ENCODE results near the gene CPE. TPM values are rescaled to one million over a fixed set of nuclear protein-coding genes. Genes with fewer than 3 reads are reported as not detected.

Gene CPE
- total RNA-seq, 1 donor from 2014 or later: 10.7 TPM

GRCh38 chr4:165508372-165509120 is 129.7 kb downstream of the CPE start:
- Histone ChIP-seq H3K27me3 (ENCODE audit: control insufficient read depth, insufficient read depth, low read length) (no peaks in the 10 kb centered on the region), H3K4me3 (ENCODE audit: low read depth, low read length) (no peak overlapping the region), H3K36me3 (ENCODE audit: control insufficient read depth, insufficient read depth, low read length) (no peaks in the 10 kb centered on the region)
- DNase-seq (ENCODE audit: low read depth): no peak
- no peak for TF ChIP-seq CTCF (IDR thresholded peaks at IDR 0.05; ENCODE audit: insufficient read depth, low read length, poor library complexity, severe bottlenecking)

- no peak for TF ChIP-seq CTCF (IDR thresholded peaks at IDR 0.05; ENCODE audit: insufficient read depth, low read length, poor library complexity, severe bottlenecking)
- H3K27me3 ChIP-seq (ENCODE audit: control insufficient read depth, insufficient read depth, low read length): no peaks in the 10 kb centered on the region
- H3K4me3 ChIP-seq (ENCODE audit: low read depth, low read length): no peak overlapping the region
- H3K36me3 ChIP-seq (ENCODE audit: control insufficient read depth, insufficient read depth, low read length): no peaks in the 10 kb centered on the region
- DNase-seq (ENCODE audit: low read depth): no peak
These were observed 133.6 kb downstream of the CPE start for GRCh38 chr4:165512424-165512823.

- no peak for TF ChIP-seq CTCF (IDR thresholded peaks at IDR 0.05; ENCODE audit: insufficient read depth, low read length, poor library complexity, severe bottlenecking)
- DNase-seq (ENCODE audit: low read depth): no peak
- no peak overlapping the region for H3K4me3 ChIP-seq (ENCODE audit: low read depth, low read length)
- H3K36me3 ChIP-seq (ENCODE audit: control insufficient read depth, insufficient read depth, low read length): no peaks in the 10 kb centered on the region
- H3K27me3 ChIP-seq (ENCODE audit: control insufficient read depth, insufficient read depth, low read length): no peaks in the 10 kb centered on the region
These were observed 135.9 kb downstream of the CPE start for GRCh38 chr4:165514739-165515138.

- Histone ChIP-seq H3K27me3 (ENCODE audit: control insufficient read depth, insufficient read depth, low read length) (no peaks in the 10 kb centered on the region), H3K4me3 (ENCODE audit: low read depth, low read length) (no peak overlapping the region), H3K36me3 (ENCODE audit: control insufficient read depth, insufficient read depth, low read length) (no peaks in the 10 kb centered on the region)
- no peak for TF ChIP-seq CTCF (IDR thresholded peaks at IDR 0.05; ENCODE audit: insufficient read depth, low read length, poor library complexity, severe bottlenecking)
- no peak for DNase-seq (ENCODE audit: low read depth)
These were observed 136.4 kb downstream of the CPE start for GRCh38 chr4:165515201-165515600.

GRCh38 chr4:165516281-165516833 is 137.5 kb downstream of the CPE start:
- Histone ChIP-seq H3K27me3 (ENCODE audit: control insufficient read depth, insufficient read depth, low read length) (no peaks in the 10 kb centered on the region), H3K4me3 (ENCODE audit: low read depth, low read length) (no peak overlapping the region)
- DNase-seq (ENCODE audit: low read depth): no peak

More at GRCh38 chr4:165516281-165516833, 137.5 kb downstream of the CPE start:
- TF ChIP-seq CTCF (IDR thresholded peaks at IDR 0.05; ENCODE audit: insufficient read depth, low read length, poor library complexity, severe bottlenecking): no peak
- H3K36me3 ChIP-seq (ENCODE audit: control insufficient read depth, insufficient read depth, low read length): no peaks in the 10 kb centered on the region
